HG02759 (cell line): Measurements from ENCODE around the gene GOPC.
A peak's percentile ranks its signal among the peaks of the same experiment; 100 is the strongest.

Source experiments
- ATAC-seq: cut with Tn5 transposase; IDR thresholded peaks from one replicate; pipeline ENCODE4 v1.9.1; 2021; ENCODE audit warnings: mild to moderate bottlenecking, moderate library complexity; ENCODE audit not compliant: unreplicated experiment

The GOPC gene

GRCh38 chr6:117550078-117550600 is 52.2 kb downstream of the GOPC start:
- no peak for ATAC-seq

GRCh38 chr6:117549611-117550010 is 52.7 kb downstream of the GOPC start:
- no peak for ATAC-seq

GRCh38 chr6:117548797-117549301 is 53.5 kb downstream of the GOPC start:
- no peak for ATAC-seq

DNA sequence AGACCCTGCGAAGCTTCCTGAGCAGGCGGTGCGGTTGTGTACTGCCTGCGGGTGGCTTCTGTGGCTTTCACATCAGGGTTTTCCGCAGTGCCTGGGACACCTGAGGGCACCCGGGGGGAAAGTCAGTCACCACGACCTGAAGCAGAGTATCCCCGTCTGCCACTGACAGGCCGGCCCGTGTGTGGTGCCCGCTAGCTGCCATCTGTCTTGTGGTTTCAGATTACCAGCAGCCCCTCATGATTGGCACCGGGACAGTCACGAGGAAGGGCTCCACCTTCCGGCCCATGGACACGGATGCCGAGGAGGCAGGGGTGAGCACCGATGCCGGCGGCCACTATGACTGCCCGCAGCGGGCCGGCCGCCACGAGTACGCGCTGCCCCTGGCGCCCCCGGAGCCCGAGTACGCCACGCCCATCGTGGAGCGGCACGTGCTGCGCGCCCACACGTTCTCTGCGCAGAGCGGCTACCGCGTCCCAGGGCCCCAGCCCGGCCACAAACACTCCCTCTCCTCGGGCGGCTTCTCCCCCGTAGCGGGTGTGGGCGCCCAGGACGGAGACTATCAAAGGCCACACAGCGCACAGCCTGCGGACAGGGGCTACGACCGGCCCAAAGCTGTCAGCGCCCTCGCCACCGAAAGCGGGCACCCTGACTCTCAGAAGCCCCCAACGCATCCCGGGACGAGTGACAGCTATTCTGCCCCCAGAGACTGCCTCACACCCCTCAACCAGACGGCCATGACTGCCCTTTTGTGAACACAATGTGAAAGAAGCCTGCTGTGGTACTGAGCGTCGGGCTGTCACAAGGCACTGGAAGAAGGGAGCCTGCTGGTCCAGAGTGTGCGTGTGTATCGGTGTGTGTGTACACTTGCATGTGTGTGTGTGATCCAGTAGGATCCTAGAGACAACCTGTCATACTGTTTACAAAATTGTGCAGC is 54.4 kb downstream of the GOPC start:
- ATAC-seq, result peak; percentile 61

DNA sequence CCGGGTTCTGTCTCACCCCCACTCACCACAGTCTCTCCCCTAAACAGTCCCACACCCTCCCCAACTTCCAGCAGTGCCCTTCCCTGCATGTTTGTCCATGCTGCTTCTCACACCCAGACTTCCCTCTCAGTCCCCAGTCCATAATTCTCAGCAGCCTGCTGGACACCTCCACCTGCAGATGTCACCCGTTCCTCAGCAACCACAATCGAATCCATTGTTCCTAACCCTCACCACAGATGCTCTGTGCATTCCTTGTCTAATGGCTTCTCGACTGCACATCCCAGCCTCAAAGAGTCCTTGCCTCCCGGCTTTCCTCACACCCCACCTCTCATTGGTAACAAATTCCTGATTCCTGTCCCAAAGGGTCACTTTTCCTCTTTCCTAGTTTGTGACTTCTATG is 55.6 kb downstream of the GOPC start:
- no peak for ATAC-seq

DNA sequence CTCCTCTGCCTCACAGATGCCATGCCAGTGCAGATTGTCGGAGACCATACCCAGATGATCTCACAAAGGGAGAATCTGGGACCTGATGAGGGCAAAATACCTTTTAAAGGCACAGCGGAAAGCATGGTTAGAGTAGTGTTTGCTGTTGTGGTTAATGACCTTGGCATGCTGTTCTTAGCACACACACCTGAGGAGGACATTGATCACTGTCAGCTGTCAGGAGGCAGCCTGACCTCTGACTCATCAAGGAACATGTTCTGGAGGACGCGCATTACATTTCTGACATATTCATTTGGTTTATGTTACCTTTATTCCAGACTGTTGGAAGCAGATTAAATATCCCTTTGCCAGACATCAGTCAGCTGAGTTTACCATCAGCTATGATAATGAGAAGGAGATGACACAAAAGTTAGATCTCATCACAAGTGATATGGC is 57.1 kb downstream of the GOPC start:
- no peak for ATAC-seq

- ATAC-seq, result no peak
Measured at GRCh38 chr6:117544716-117545115, 57.6 kb downstream of the GOPC start.

GRCh38 chr6:117542493-117542892 is 59.8 kb downstream of the GOPC start:
- no peak for ATAC-seq

DNA sequence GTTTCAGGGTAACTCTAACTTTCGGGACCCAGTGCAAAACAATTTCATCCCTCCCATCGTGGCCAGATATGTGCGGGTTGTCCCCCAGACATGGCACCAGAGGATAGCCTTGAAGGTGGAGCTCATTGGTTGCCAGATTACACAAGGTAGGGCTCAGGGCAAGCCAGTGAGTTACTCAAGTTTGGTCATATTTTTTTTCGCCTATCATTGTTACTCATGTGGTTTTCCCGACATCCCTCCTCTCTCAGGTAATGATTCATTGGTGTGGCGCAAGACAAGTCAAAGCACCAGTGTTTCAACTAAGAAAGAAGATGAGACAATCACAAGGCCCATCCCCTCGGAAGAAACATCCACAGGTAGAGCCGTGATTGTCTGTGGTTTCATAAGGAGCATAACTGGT is 61.6 kb downstream of the GOPC start:
- ATAC-seq, result no peak

DNA sequence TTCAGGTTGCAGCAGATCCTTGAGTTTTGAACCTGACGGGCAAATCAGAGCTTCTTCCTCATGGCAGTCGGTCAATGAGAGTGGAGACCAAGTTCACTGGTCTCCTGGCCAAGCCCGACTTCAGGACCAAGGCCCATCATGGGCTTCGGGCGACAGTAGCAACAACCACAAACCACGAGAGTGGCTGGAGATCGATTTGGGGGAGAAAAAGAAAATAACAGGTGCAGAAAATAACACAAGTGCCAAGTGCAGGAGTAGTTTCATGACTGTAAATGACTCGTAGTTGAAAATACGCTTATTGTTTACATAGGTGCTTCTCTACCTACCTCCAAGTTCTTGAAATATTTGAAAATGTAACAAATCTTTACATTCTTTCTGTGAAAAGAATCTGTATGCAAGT is 63.7 kb downstream of the GOPC start:
- ATAC-seq, result no peak

DNA sequence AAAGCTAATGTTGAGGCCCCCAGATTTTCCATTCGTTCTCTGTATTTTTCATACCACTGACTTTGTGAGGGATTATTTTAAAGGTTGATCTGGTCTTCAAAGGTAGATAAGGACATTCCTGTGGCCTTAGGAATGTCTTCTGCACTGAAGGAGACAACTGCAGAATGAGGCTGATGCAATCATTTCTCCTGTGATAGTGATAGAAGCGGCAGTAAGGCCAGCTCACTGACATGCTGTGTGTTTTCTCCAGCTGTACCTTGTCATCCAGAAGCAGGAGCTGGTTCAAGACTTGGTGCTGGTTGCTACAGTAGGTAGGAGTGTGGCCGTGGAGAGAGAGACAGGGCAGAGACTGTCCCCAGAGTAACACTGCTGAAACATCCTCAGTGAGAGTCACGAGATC is 66.0 kb downstream of the GOPC start:
- ATAC-seq, result no peak

GRCh38 chr6:117534974-117535373 is 67.3 kb downstream of the GOPC start:
- no peak for ATAC-seq

- no peak for ATAC-seq
Measured at GRCh38 chr6:117533775-117534174, 68.5 kb downstream of the GOPC start.

GRCh38 chr6:117531809-117532725 is 70.2 kb downstream of the GOPC start:
- ATAC-seq, result no peak

- no peak for ATAC-seq
Measured at GRCh38 chr6:117531346-117531745, 71.0 kb downstream of the GOPC start.

DNA sequence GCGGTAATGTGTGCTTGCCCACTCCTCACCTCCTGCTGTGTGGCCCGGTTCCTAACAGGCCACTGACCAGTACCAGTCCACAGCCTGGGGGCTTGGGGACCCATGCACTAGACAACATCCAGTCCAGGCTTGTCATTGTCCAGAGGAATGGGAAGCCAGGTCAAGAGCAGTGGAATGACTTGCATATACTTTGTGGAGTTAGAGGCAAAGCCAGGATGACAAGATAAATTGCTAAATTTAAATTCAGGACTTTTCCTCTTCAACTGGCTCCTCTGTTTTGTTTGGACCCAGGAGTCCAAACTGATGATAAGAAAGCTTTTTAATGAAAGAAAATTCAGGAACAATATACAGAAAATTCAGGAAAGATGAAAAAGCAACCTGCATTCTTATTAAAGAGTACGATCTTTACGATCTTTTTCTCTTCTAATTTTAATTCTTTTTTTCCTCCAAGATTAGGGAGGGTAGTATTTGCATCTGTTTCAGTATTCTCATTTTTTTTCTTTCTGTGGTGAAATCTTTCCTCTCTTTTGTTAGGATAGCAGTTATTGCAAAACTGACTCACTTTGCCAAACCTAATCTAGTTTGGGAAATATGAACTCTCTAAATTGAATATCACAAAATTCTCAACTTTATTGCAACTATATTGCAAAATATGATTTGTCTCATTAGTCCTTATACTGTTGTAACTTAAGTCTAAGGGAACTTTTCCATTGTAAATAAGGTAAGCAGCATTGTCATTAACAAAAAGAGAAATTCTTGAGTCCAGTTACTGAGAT is 71.7 kb downstream of the GOPC start:
- no peak for ATAC-seq

DNA sequence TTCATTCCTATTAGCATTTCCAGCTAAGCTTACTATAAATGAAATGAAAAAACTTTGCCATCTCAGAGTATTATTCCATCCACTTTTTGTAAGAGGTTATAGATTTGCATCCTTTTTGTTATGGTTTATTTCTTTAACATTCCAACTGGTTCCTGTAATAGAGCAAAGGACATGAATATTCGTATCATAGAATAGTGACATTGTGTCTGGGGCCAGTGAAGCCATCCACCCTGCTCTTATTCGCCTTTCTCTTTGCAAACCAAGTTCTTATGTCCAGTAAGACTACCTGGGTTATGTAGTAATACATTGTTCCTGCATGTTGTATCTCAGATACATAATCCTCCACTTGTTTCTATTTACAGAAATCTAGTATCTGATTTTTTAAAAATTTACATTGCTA is 76.7 kb downstream of the GOPC start:
- no peak for ATAC-seq

DNA sequence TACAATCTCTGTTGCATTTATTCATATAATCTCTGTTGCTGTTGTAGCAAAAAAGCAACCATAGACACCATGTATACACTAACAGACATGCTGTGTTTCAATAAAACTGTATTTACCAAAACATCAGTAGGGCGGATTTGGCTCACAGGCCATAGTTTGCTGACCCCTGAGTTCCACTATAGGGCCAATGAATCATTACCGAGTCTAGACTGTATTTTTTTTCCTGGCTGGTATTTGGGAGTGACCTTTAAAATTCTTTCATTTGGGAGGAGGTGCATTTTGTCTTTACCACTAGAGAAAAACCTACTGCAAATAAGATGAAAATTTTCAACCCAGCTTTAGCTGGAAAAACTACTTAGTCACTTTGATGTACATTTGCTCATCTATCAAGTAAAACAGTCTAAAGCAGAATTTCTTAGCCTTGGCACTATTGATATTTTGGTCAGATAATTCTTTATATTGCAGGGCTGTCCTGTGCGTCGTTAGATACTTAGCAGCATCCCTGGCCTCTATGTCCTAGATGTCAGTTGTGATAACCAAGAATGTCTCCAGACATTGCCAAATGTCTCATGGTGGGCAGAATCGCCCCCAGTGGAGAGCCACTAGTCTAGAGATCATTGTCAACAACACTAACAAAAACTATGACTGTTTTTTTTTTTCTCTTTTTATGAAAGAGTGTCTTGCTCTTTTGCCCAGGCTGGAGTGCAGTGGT is 80.4 kb downstream of the GOPC start:
- ATAC-seq, result no peak

GRCh38 chr6:117520603-117521395 is 81.5 kb downstream of the GOPC start:
- ATAC-seq, result no peak
